ENCODE data around the gene SF1.
A peak's percentile ranks its signal among the peaks of the same experiment; 100 is the strongest.

SF1 gene

DNA sequence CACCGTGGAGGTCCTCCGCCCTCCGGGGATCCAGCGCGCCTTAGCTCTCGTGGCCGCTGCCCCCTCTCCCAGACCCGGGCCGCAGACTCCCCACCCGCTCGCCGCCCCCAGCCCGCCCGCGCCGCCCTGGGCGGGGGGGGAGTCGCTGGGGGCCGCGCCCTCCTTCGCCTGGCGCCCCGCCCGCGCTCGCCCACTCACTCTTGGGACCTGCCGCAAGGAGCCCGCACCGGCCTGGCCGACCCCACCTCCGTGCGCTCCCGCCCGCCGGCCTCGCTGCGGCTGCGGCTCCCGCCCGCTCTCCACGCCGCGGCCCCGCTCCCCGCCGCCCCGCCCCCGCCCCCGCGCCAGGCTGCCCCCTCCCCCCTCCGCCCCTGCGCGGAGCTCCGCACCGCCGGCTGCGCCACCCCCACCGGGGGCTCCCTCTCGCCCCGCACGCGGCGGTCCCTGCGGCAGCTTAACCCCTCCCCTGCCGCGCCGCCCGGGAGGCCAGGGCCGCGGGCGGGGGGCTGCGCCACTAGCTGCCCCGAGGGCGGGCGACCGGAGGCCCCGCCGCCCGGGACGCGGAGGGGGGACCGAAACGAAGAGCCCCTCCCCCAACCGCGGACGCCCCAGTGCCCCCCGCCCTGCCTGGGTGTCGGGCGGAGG is 33.7 kb downstream of the SF1 start:
- peaks cover 34% of the 10 kb centered on the region for H3K4me1 ChIP-seq (ENCODE audit: insufficient read depth, insufficient read length)
- no peaks in the 10 kb centered on the region for H3K9me3 ChIP-seq (ENCODE audit: insufficient read depth, low read length)
- TF ChIP-seq ZNF274 (IDR thresholded peaks at IDR 0.05; ENCODE audit: low read depth, low read length) (no peak), YY1 (IDR thresholded peaks at IDR 0.05; ENCODE audit: insufficient read depth, insufficient read length) (no peak), SUZ12 (IDR thresholded peaks at IDR 0.05; ENCODE audit: extremely low read depth, insufficient read depth, insufficient read length) (no peak)
- no peak for DNase-seq (ENCODE audit: low read depth, low spot score)
- peak overlapping the region; percentile 76 for H3K9ac ChIP-seq (ENCODE audit: insufficient read length, low read depth)
- peak overlapping the region; percentile 53 for H3K4me3 ChIP-seq (ENCODE audit: insufficient read length, low read depth)
- peaks cover 59% of the 10 kb centered on the region for H3K27me3 ChIP-seq (ENCODE audit: insufficient read depth, insufficient read length)
- H3K36me3 ChIP-seq (ENCODE audit: insufficient read depth, insufficient read length, low read length): no peaks in the 10 kb centered on the region

DNA sequence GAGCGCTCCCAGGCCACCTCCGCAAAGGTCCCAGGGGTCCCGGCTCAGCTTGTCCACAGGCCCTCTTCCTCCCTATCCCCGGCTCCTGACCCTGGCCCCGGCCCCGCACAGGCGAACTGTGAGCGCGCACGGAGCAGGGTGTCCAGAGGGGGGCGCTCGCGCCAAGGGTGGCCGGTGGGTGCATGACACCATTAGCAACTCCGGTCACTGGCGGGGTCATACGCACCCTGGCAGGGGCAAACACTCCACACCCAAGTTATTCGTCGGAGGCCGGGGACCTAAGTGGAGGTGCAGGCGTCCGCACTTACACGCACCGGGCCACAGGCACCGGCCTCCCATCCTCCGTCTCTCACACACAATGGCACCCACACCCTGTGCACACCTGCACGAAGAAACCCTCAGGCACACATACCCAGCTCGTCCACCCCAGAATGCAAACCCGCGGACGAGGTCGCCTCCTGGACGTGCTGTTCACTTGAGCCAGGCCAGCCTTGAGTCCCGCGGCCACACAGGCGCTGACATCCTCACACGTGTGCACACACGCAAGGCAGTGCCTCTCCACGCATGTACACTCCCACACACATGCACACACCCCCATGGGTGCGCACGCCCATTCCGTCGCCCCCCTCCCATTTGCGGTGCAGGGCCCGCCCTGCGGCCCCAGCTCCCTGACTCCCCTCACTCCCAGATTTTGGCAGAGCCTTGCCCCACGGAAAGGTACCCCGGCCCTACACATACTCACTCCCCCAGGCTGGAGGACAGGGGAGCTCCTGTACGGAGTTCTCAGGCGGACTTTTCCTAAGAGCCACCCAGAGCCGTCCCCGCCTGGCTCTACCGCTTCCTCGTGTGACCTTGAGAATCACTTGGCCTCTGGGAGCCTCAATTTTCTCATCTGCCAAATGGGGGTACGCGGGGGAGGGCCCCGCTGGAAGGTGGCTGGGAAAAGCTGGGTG is 34.5 kb downstream of the SF1 start, which contains the start of gene RASGRP2:
RASGRP2 (minus strand) TSS at position 552 of the 953 bp plus-strand sequence. CDS start 1,276 bp downstream, outside the sequence.
- Histone ChIP-seq H3K27me3 (ENCODE audit: insufficient read depth, insufficient read length) (peaks cover 59% of the 10 kb centered on the region), H3K9me3 (ENCODE audit: insufficient read depth, low read length) (no peaks in the 10 kb centered on the region), H3K4me1 (ENCODE audit: insufficient read depth, insufficient read length) (peaks cover 41% of the 10 kb centered on the region), H3K9ac (ENCODE audit: insufficient read length, low read depth) (peak within 1 kb of the TSS; percentile 76), H3K36me3 (ENCODE audit: insufficient read depth, insufficient read length, low read length) (no peaks in the 10 kb centered on the region), H3K4me3 (ENCODE audit: insufficient read length, low read depth) (peak within 1 kb of the TSS; percentile 62)
- no peak for DNase-seq (ENCODE audit: low read depth, low spot score)
- TF ChIP-seq SUZ12 (IDR thresholded peaks at IDR 0.05; ENCODE audit: extremely low read depth, insufficient read depth, insufficient read length) (peak; percentile 60), ZNF274 (IDR thresholded peaks at IDR 0.05; ENCODE audit: low read depth, low read length) (no peak)

DNA sequence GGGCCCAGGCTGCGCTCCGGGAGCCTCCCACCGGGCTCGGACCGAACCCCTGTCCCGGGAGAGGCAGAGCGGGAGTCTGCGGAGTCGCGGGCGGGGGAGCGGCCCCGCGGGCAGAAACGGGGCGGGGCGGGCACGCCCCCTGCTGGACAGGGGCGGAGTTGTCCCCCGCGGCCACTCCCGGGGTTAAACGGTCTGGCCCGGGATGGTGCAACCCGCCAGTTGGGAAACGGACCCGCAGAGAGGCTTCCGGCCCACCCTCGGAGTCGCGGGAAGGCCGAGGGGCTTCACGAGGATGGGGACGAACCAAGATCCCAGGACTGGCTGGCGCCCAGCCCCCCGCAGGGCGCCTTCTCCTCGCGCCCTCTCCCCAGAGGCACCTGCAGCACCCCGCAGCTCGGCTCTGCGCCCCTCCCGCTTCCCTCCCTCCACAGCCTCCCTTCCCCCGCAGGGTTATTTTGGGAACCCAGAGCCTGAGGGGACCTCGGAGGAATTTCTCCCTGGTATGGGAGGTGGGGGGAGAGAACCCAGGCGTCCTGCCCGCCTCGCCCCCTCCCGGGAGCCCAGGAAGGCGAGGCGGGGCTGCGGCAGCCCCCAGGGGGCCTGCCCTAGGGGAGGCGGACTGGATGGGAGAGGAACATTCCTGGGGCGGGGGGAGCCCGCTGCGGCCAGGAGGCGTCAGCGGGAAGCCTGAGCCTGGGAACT is 35.3 kb downstream of the SF1 start:
- Histone ChIP-seq H3K9ac (ENCODE audit: insufficient read length, low read depth) (peak overlapping the region; percentile 89), H3K4me3 (ENCODE audit: insufficient read length, low read depth) (peak overlapping the region; percentile 62), H3K36me3 (ENCODE audit: insufficient read depth, insufficient read length, low read length) (no peaks in the 10 kb centered on the region), H3K9me3 (ENCODE audit: insufficient read depth, low read length) (no peaks in the 10 kb centered on the region), H3K4me1 (ENCODE audit: insufficient read depth, insufficient read length) (peaks cover 41% of the 10 kb centered on the region), H3K27me3 (ENCODE audit: insufficient read depth, insufficient read length) (peaks cover 59% of the 10 kb centered on the region)
- TF ChIP-seq YY1 (IDR thresholded peaks at IDR 0.05; ENCODE audit: insufficient read depth, insufficient read length): no peak
- TF ChIP-seq ZNF274 (IDR thresholded peaks at IDR 0.05; ENCODE audit: low read depth, low read length): no peak
- no peak for TF ChIP-seq SUZ12 (IDR thresholded peaks at IDR 0.05; ENCODE audit: extremely low read depth, insufficient read depth, insufficient read length)
- DNase-seq (ENCODE audit: low read depth, low spot score): no peak

DNA sequence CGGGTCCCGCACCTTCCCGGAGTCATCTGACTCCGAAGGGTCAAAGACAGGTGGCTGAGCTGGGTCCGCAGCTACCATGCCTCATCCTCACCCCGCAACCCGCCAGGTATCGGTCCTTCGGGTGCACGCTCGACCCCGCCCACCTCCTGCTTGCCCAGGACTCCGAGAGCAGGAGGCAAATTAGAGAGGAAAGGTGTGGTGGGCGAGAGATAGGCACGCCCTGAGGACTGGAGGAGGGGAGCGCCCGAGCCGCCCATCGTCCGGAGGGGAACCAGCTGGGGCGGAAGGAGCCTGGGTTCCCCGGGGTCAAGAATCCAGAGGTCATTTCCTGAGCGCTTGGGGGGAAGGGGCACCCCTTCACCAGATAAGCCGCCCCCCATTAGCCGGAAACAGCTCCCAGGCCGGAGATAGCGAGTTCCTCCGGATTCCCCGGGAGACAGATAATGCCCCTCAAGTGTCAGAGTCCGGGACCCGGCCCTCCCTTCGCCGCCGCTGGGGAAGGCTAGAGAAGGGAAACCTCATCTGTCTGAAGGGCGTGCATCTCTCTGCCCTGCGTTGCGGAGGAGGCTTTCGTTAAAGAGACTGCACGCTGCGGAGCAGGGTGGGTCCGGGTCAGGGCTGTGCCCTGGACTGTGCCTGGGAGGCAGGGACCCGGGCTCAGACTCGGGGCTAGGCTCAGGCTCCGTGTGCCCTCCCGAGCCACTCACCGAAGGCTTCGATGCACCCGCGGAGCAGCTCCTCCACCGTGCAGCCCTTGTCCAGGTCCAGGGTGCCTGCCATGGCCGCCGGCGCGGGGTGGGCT is 36.1 kb downstream of the SF1 start:
- Histone ChIP-seq H3K36me3 (ENCODE audit: insufficient read depth, insufficient read length, low read length) (no peaks in the 10 kb centered on the region), H3K4me1 (ENCODE audit: insufficient read depth, insufficient read length) (peaks cover 41% of the 10 kb centered on the region), H3K9me3 (ENCODE audit: insufficient read depth, low read length) (no peaks in the 10 kb centered on the region), H3K27me3 (ENCODE audit: insufficient read depth, insufficient read length) (peaks cover 59% of the 10 kb centered on the region), H3K9ac (ENCODE audit: insufficient read length, low read depth) (peak overlapping the region; percentile 89), H3K4me3 (ENCODE audit: insufficient read length, low read depth) (peak overlapping the region; percentile 62)
- no peak for DNase-seq (ENCODE audit: low read depth, low spot score)
- TF ChIP-seq YY1 (IDR thresholded peaks at IDR 0.05; ENCODE audit: insufficient read depth, insufficient read length) (no peak), SUZ12 (IDR thresholded peaks at IDR 0.05; ENCODE audit: extremely low read depth, insufficient read depth, insufficient read length) (no peak), ZNF274 (IDR thresholded peaks at IDR 0.05; ENCODE audit: low read depth, low read length) (no peak)

DNA sequence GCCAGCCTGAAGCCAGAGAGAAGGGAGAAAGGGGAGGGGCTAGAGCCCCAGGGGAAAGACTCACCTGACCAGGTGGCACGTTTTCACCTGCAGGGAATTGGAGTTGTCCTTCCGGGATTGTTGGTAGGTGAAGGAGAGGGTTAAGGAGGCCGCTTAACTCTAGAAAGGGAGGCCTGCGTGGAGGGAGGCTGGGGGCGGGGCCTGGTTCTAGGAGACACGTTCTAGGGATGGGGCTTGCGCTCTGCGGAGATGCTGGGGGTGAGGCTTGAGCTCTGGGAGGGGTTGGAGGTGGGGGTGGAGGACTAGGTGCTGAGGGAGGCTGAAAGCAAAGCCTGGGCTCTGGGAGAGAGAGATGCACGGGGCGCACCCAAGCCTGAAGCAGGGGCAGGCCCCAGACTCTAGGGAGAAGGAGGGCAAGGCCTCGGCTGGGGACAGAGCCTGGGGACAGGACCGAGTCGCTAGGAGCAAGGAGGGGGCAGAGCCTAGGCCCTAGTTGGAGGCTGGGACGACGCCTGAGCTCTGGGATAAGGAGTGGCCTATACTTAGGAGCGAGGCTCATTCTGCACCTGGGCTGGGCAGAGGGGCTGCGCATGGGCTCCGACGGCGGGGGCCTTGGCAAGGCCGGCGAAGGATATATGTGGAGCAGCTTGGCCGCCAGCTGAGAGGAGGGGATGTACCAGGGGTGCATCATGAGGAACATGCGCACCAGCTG is 36.8 kb downstream of the SF1 start:
- no peak for DNase-seq (ENCODE audit: low read depth, low spot score)
- Histone ChIP-seq H3K9ac (ENCODE audit: insufficient read length, low read depth) (peak overlapping the region; percentile 89), H3K4me3 (ENCODE audit: insufficient read length, low read depth) (peak overlapping the region; percentile 15)

DNA sequence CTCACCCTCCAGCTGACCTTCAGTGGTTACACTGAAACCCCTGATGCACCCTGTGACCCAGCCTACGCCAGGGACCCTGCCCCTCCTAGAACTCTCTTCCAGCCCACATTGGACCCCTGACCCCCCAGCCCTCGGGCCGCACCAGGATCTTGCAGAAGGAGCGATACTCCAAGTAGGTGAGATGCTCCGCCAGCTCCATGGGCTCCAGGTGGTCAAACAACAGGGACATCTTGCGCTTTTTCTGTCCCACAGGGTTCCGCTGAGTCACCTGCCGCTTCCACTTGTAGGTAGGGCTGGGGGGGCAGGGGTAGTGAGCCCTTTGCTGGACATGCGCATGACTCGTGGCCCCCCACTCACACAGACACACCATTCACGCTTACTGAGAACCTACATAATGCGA is 38.5 kb downstream of the SF1 start:
- Histone ChIP-seq H3K9ac (ENCODE audit: insufficient read length, low read depth) (no peak overlapping the region), H3K36me3 (ENCODE audit: insufficient read depth, insufficient read length, low read length) (no peaks in the 10 kb centered on the region), H3K27me3 (ENCODE audit: insufficient read depth, insufficient read length) (peaks cover 44% of the 10 kb centered on the region), H3K4me1 (ENCODE audit: insufficient read depth, insufficient read length) (peaks cover 40% of the 10 kb centered on the region), H3K4me3 (ENCODE audit: insufficient read length, low read depth) (no peak overlapping the region), H3K9me3 (ENCODE audit: insufficient read depth, low read length) (no peaks in the 10 kb centered on the region)
- DNase-seq (ENCODE audit: low read depth, low spot score): no peak
- no peak for TF ChIP-seq YY1 (IDR thresholded peaks at IDR 0.05; ENCODE audit: insufficient read depth, insufficient read length)
- no peak for TF ChIP-seq ZNF274 (IDR thresholded peaks at IDR 0.05; ENCODE audit: low read depth, low read length)
- TF ChIP-seq SUZ12 (IDR thresholded peaks at IDR 0.05; ENCODE audit: extremely low read depth, insufficient read depth, insufficient read length): no peak

More for the DNA sequence above, 36.8 kb downstream of the SF1 start:
- Histone ChIP-seq H3K4me1 (ENCODE audit: insufficient read depth, insufficient read length) (peaks cover 41% of the 10 kb centered on the region), H3K27me3 (ENCODE audit: insufficient read depth, insufficient read length) (peaks cover 54% of the 10 kb centered on the region), H3K36me3 (ENCODE audit: insufficient read depth, insufficient read length, low read length) (no peaks in the 10 kb centered on the region), H3K9me3 (ENCODE audit: insufficient read depth, low read length) (no peaks in the 10 kb centered on the region)
- TF ChIP-seq ZNF274 (IDR thresholded peaks at IDR 0.05; ENCODE audit: low read depth, low read length) (no peak), YY1 (IDR thresholded peaks at IDR 0.05; ENCODE audit: insufficient read depth, insufficient read length) (no peak), SUZ12 (IDR thresholded peaks at IDR 0.05; ENCODE audit: extremely low read depth, insufficient read depth, insufficient read length) (no peak)
